ENCODE data around the gene FCRLB. TPM values are rescaled to one million over a fixed set of nuclear protein-coding genes. Genes with fewer than 3 reads are reported as not detected.
"Not testable (repeated sequence)": the region's sequence is repeated elsewhere in the genome, so short reads cannot be mapped to it uniquely, and the experiment has no call there.

The FCRLB gene
- total and polyA plus RNA-seq, 2 donors from 2014 or later = 2.3 to 2.8 TPM

DNA sequence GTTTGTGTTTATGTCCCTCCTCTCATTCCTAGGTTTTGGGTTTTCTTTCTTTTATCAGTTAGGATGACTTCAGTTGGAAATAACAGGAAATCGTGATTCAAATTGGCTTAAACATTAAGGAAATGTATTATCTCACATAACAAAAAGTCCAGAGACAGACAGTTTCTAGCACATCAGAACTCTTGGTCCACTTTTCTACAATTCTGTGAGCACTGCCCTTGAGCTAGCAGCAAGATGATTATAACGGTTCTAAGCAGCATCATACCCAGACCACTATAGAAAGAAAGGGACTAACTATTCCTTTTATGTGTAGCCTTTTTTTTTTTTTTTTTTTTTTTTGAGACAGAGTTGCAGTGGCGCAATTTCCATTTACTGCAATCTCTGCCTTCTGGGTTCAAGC, 39.5 kb upstream of the FCRLB start:
- Histone ChIP-seq H3K27me3 (ENCODE audit: control insufficient read depth, insufficient read depth, low read length) (no peaks in the 10 kb centered on the region), H3K9ac (ENCODE audit: low read length in 3 of 3) (no peak overlapping the region), H3K9me3 (ENCODE audit: control insufficient read depth in 2 of 3, insufficient read depth in 1 of 3, low read length in 3 of 3) (no peaks in the 10 kb centered on the region), H3K4me3 (ENCODE audit: low read length in 3 of 3) (no peak overlapping the region), H3K4me1 (ENCODE audit: control insufficient read depth in 2 of 3, insufficient read depth in 2 of 3, low read depth in 1 of 3, low read length in 3 of 3) (no peaks in the 10 kb centered on the region), H3K27ac (ENCODE audit: low read depth in 2 of 2, low read length in 2 of 2) (no peak overlapping the region), H3K36me3 (ENCODE audit: control insufficient read depth in 2 of 3, insufficient read depth in 3 of 3, low read length in 3 of 3) (no peaks in the 10 kb centered on the region)
- TF ChIP-seq, protein P1, sequence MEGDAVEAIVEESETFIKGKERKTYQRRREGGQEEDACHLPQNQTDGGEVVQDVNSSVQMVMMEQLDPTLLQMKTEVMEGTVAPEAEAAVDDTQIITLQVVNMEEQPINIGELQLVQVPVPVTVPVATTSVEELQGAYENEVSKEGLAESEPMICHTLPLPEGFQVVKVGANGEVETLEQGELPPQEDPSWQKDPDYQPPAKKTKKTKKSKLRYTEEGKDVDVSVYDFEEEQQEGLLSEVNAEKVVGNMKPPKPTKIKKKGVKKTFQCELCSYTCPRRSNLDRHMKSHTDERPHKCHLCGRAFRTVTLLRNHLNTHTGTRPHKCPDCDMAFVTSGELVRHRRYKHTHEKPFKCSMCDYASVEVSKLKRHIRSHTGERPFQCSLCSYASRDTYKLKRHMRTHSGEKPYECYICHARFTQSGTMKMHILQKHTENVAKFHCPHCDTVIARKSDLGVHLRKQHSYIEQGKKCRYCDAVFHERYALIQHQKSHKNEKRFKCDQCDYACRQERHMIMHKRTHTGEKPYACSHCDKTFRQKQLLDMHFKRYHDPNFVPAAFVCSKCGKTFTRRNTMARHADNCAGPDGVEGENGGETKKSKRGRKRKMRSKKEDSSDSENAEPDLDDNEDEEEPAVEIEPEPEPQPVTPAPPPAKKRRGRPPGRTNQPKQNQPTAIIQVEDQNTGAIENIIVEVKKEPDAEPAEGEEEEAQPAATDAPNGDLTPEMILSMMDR (IDR thresholded peaks at IDR 0.05; ENCODE audit: borderline replicate concordance, extremely low read depth, insufficient read depth) = no peak
- intact Hi-C loops (cut with DNase I) = no loop called here
- FAIRE-seq = no peak
- no peak for DNase-seq

- FAIRE-seq = no peak
- Histone ChIP-seq H3K27me3 (ENCODE audit: control insufficient read depth, insufficient read depth, low read length) (no peaks in the 10 kb centered on the region), H3K4me3 (ENCODE audit: low read length in 3 of 3) (no peak overlapping the region), H3K4me1 (ENCODE audit: control insufficient read depth in 2 of 3, insufficient read depth in 2 of 3, low read depth in 1 of 3, low read length in 3 of 3) (no peaks in the 10 kb centered on the region), H3K27ac (ENCODE audit: low read depth in 2 of 2, low read length in 2 of 2) (no peak overlapping the region), H3K9me3 (ENCODE audit: control insufficient read depth in 2 of 3, insufficient read depth in 1 of 3, low read length in 3 of 3) (no peaks in the 10 kb centered on the region), H3K36me3 (ENCODE audit: control insufficient read depth in 2 of 3, insufficient read depth in 3 of 3, low read length in 3 of 3) (no peaks in the 10 kb centered on the region), H3K9ac (ENCODE audit: low read length in 3 of 3) (no peak overlapping the region)
- intact Hi-C loops (cut with DNase I) = no loop called here
- DNase-seq = no peak
- TF ChIP-seq, protein P1 (IDR thresholded peaks at IDR 0.05; ENCODE audit: borderline replicate concordance, extremely low read depth, insufficient read depth) = no peak
Observed at GRCh38 chr1:161688946-161689345, 32.4 kb upstream of the FCRLB start.

DNA sequence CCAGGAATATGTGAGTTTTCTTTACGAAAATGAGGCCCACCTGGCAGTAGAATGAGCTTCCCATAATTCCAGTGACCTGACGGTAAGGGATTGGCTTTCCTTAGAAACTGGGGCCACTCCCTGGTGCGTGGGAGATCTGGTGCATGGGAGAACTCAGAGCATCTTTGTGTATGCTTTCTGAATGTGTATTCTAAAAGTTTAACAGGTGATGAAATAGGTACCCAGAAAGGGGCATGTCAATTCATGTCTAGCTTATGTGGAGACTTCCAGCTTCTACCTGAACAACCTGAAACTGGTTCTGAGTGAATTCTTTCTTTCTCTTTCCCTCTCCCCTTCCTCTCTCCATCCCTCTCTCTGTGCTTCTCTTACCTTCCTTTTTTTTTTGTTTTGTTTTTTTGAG, 29.5 kb upstream of the FCRLB start:
- no peak for DNase-seq
- Histone ChIP-seq H3K4me3 (ENCODE audit: low read length in 3 of 3) (no peak overlapping the region), H3K27me3 (ENCODE audit: control insufficient read depth, insufficient read depth, low read length) (no peaks in the 10 kb centered on the region), H3K27ac (ENCODE audit: low read depth in 2 of 2, low read length in 2 of 2) (no peak overlapping the region), H3K36me3 (ENCODE audit: control insufficient read depth in 2 of 3, insufficient read depth in 3 of 3, low read length in 3 of 3) (no peaks in the 10 kb centered on the region), H3K4me1 (ENCODE audit: control insufficient read depth in 2 of 3, insufficient read depth in 2 of 3, low read depth in 1 of 3, low read length in 3 of 3) (no peaks in the 10 kb centered on the region), H3K9ac (ENCODE audit: low read length in 3 of 3) (no peak overlapping the region), H3K9me3 (ENCODE audit: control insufficient read depth in 2 of 3, insufficient read depth in 1 of 3, low read length in 3 of 3) (no peaks in the 10 kb centered on the region)
- no peak for FAIRE-seq
- TF ChIP-seq, protein P1 (IDR thresholded peaks at IDR 0.05; ENCODE audit: borderline replicate concordance, extremely low read depth, insufficient read depth) = no peak
- intact Hi-C loops (cut with DNase I) = no loop called here

DNA sequence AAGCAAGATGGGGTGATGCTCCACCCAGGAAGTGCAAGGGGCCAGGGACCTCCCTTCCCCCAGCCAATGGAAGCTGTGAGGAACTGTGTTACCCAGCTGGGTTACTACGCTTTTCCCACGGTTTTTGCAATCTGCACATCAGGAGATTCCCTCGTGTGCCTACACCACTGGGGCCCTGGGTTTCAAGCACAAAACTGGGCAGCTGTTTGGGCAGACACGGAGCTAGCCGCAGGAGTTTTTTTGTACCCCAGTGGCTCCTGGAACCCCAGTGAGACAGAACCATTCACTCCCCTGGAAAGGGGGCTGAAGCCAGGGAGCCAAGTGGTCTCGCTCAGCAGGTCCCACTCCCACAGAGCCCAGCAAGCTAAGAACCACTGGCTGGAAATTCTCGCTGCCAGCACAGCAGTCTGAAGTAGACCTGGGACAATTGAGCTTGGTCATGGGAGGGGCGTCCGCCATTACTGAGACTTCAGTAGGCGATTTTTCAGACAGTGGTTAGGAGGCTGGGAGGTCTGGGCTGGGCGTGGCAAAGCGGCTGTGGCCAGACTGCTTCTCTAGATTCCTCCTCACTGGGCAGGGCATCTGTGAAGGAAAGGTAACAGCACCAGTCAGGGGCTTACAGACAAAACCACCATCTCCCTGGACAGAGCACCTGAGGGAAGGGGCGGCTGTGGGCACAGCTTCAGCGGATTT, 28.2 kb upstream of the FCRLB start:
- H3K4me1 ChIP-seq (ENCODE audit: control insufficient read depth in 2 of 3, insufficient read depth in 2 of 3, low read depth in 1 of 3, low read length in 3 of 3); H3K27ac ChIP-seq (ENCODE audit: low read depth in 2 of 2, low read length in 2 of 2); H3K4me3 ChIP-seq (ENCODE audit: low read length in 3 of 3); H3K27me3 ChIP-seq (ENCODE audit: control insufficient read depth, insufficient read depth, low read length); H3K9me3 ChIP-seq (ENCODE audit: control insufficient read depth in 2 of 3, insufficient read depth in 1 of 3, low read length in 3 of 3); FAIRE-seq; H3K36me3 ChIP-seq (ENCODE audit: control insufficient read depth in 2 of 3, insufficient read depth in 3 of 3, low read length in 3 of 3); DNase-seq; H3K9ac ChIP-seq (ENCODE audit: low read length in 3 of 3); intact Hi-C loops (cut with DNase I): not testable (repeated sequence)

GRCh38 chr1:161698302-161698701, 23.0 kb upstream of the FCRLB start:
- FAIRE-seq; H3K4me3 ChIP-seq (ENCODE audit: low read length in 3 of 3); H3K4me1 ChIP-seq (ENCODE audit: control insufficient read depth in 2 of 3, insufficient read depth in 2 of 3, low read depth in 1 of 3, low read length in 3 of 3); H3K27ac ChIP-seq (ENCODE audit: low read depth in 2 of 2, low read length in 2 of 2); H3K9me3 ChIP-seq (ENCODE audit: control insufficient read depth in 2 of 3, insufficient read depth in 1 of 3, low read length in 3 of 3); H3K9ac ChIP-seq (ENCODE audit: low read length in 3 of 3); H3K36me3 ChIP-seq (ENCODE audit: control insufficient read depth in 2 of 3, insufficient read depth in 3 of 3, low read length in 3 of 3); DNase-seq; intact Hi-C loops (cut with DNase I); H3K27me3 ChIP-seq (ENCODE audit: control insufficient read depth, insufficient read depth, low read length): not testable (repeated sequence)

Data from kidney (tissue), 14 donors.